HepG2 (cell line): ENCODE measurements around the gene POMP. TPM values are rescaled to one million over a fixed set of nuclear protein-coding genes. Genes with fewer than 3 reads are reported as not detected.

Source experiments
- ATAC-seq: fragments of 200-7000 bp; cut with Tn5 transposase; 3 replicates; pipeline ENCODE4 v1.9.1; 2020; ENCODE audit warnings: mild to moderate bottlenecking, moderate library complexity
- BruUV-seq: library from RNA; stranded (reverse); fragments of 400-500 nt; replicated peaks from 2 replicates; lab custom pipeline; 2021; lab: Mats Ljungman, UMichigan
- CTCF ChIA-PET: fragments of 300-600 bp; formaldehyde crosslinking; extraction: SDS; loops from one replicate; lab custom pipeline; 2021; ENCODE audit warnings: low total read pairs, inconsistent platforms, low intra/inter-chr PET ratio; lab: Yijun Ruan, JAX
- POLR2A ChIA-PET: fragments of 350-600 bp; sonication (Branson Sonifier 250); formaldehyde crosslinking; loops from one replicate; lab custom pipeline; 2020; ENCODE audit warnings: antibody characterized with exemption, inconsistent platforms; lab: Yijun Ruan, JAX
- DNase-seq: peaks from one replicate; pipeline ENCODE4 v3.0.0-alpha.2; 2015; ENCODE audit warnings: low spot score
- FAIRE-seq: peaks from 3 replicates; lab custom pipeline; 2011; peaks lifted over from hg19 to GRCh38; lab: Jason Lieb, UNC
- H2AFZ ChIP-seq: one replicate; pipeline ENCODE4 v1.6.1; 2011; ENCODE audit warnings: low read length, inconsistent platforms
- H3K27ac ChIP-seq: fragments of 300-600 bp; 3 replicates; pipeline ENCODE4 v1.8.0; 2011; ENCODE audit warnings: mixed run types, mild to moderate bottlenecking, mixed read lengths, low read length, inconsistent platforms; ENCODE audit not compliant: insufficient read depth; ENCODE audit errors: extremely low read length
- H3K27me3 ChIP-seq, 2 experiments: fragments of 200-600 bp in 1 of 2; 2 replicates in 1 of 2; 3 replicates in 1 of 2; pipeline versions ENCODE4 v1.6.0 to v1.8.0; 2011; ENCODE audit warnings: low read length in 2 of 2, mild to moderate bottlenecking in 2 of 2, moderate library complexity in 2 of 2, inconsistent platforms in 1 of 2; ENCODE audit not compliant: insufficient read depth in 2 of 2, control insufficient read depth in 1 of 2
- H3K36me3 ChIP-seq, 2 experiments: fragments of 200-600 bp in 1 of 2; replicated peaks in 1 of 2; 2 replicates in 1 of 2; 3 replicates in 1 of 2; pipeline versions ENCODE4 v1.5.1 to v1.8.0; 2011; ENCODE audit warnings: low read length in 2 of 2, inconsistent platforms in 1 of 2; ENCODE audit not compliant: insufficient read depth in 2 of 2, control insufficient read depth in 1 of 2
- H3K4me1 ChIP-seq: 2 replicates; pipeline ENCODE4 v1.5.1; 2012; ENCODE audit warnings: low read length, inconsistent platforms; ENCODE audit not compliant: insufficient read depth
- H3K4me2 ChIP-seq: 2 replicates; pipeline ENCODE4 v1.6.0; 2011; ENCODE audit warnings: low read depth, low read length, inconsistent platforms
- H3K4me3 ChIP-seq, 3 experiments: fragments of 200-600 bp in 1 of 3; sonication (generic), shearing (Covaris generic) in 1 of 3; replicated peaks in 1 of 3; 2 replicates each; pipeline ENCODE4 v1.5.1; 2011 to 2016; ENCODE audit warnings: low read length in 3 of 3, inconsistent platforms in 2 of 3, low read depth in 2 of 3, mild to moderate bottlenecking in 2 of 3, control low read depth in 1 of 3, mixed read lengths in 1 of 3; ENCODE audit not compliant: insufficient read depth in 1 of 3
- H3K79me2 ChIP-seq: one replicate; pipeline ENCODE4 v1.6.1; 2011; ENCODE audit warnings: low read length, inconsistent platforms; ENCODE audit not compliant: insufficient read depth
- H3K9ac ChIP-seq: 2 replicates; pipeline ENCODE4 v1.6.0; 2011; ENCODE audit warnings: mild to moderate bottlenecking, low read depth, low read length, inconsistent platforms; ENCODE audit not compliant: insufficient read depth
- H3K9me3 ChIP-seq: 2 replicates; pipeline ENCODE4 v1.5.1; 2012; ENCODE audit warnings: mild to moderate bottlenecking, low read length
- H4K20me1 ChIP-seq: 2 replicates; pipeline ENCODE4 v1.6.0; 2011; ENCODE audit warnings: inconsistent platforms, mild to moderate bottlenecking, low read length, moderate library complexity; ENCODE audit not compliant: insufficient read depth
- ATM ChIP-seq: fragments of 450-650 bp; IDR thresholded peaks from 2 replicates; pipeline ENCODE4 v1.7.1; 2017; ENCODE audit warnings: mild to moderate bottlenecking, borderline replicate concordance
- HINFP ChIP-seq: sonication (generic); formaldehyde crosslinking; IDR thresholded peaks from 2 replicates; pipeline ENCODE4 v1.4.0; 2020; ENCODE audit warnings: low read depth, mild to moderate bottlenecking, missing genetic modification reagents
- RBAK ChIP-seq: sonication (generic); formaldehyde crosslinking; IDR thresholded peaks from 2 replicates; pipeline ENCODE4 v1.5.1; 2020; ENCODE audit warnings: mild to moderate bottlenecking, missing genetic modification reagents
- SMC3 ChIP-seq: IDR thresholded peaks from 2 replicates; pipeline ENCODE4 v1.6.1; 2011; ENCODE audit warnings: low read length, improper control_type of control experiment
- ZNF800 ChIP-seq: sonication (generic); formaldehyde crosslinking; IDR thresholded peaks from 2 replicates; pipeline ENCODE4 v1.4.0; 2020; ENCODE audit warnings: missing genetic modification reagents
- WGBS: methylation state at CpG from one replicate; pipeline ENCODE4 v1.1.6; 2017; ENCODE audit warnings: low lambda C conversion rate; 5-methylcytosine and 5-hydroxymethylcytosine counted together
- in situ Hi-C: cut with HindIII; loops from 2 replicates; pipeline ENCODE4 v1.10.0; 2017; ENCODE audit warnings: low pct_unique_long_range_greater_than_20kb; ENCODE audit not compliant: extremely low pct_ligation_motif_present
- intact Hi-C: fragments of 100-400 bp; cut with micrococcal nuclease; formaldehyde crosslinking; loops from one replicate; pipeline ENCODE4 v1.10.0; 2022; ENCODE audit not compliant: unreplicated experiment
- polyA plus RNA-seq, 8 experiments: library from polyadenylated mRNA; depleted of rRNA in 3 of 8; stranded (reverse) in 7 of 8; unstranded in 1 of 8; fragments of >200 nt; fragmentation: Illumina TruSeq in 4 of 8; extraction: Trizol in 4 of 8; gene quantifications; 2 replicates each; pipeline versions ENCODE4 v1.2.1 to v1.2.3, GENCODE V29; 2011 to 2016; ENCODE audit warnings: low read depth in 4 of 8, missing spikeins in 1 of 8, mixed read lengths in 1 of 8; ENCODE audit not compliant: insufficient read depth in 1 of 8
- total RNA-seq, 5 experiments: library from RNA; depleted of rRNA; stranded (reverse); fragments of >200 nt; fragmentation: Illumina TruSeq; extraction: Trizol; gene quantifications; 2 replicates each; pipeline ENCODE4 v1.2.3, GENCODE V29; 2016; ENCODE audit warnings: low read depth in 1 of 5
- TF ChIP-seq, protein P1 (sequence below): sonication (generic); formaldehyde crosslinking; IDR thresholded peaks from 2 replicates; pipeline ENCODE4 v1.4.0; 2020; ENCODE audit warnings: mild to moderate bottlenecking, missing genetic modification reagents

The POMP gene
- total and polyA plus RNA-seq, 2 of the 13 experiments (the other 11 are each of a cell fraction or from before 2014, with no cell fraction given) = 30.6 to 118 TPM

DNA sequence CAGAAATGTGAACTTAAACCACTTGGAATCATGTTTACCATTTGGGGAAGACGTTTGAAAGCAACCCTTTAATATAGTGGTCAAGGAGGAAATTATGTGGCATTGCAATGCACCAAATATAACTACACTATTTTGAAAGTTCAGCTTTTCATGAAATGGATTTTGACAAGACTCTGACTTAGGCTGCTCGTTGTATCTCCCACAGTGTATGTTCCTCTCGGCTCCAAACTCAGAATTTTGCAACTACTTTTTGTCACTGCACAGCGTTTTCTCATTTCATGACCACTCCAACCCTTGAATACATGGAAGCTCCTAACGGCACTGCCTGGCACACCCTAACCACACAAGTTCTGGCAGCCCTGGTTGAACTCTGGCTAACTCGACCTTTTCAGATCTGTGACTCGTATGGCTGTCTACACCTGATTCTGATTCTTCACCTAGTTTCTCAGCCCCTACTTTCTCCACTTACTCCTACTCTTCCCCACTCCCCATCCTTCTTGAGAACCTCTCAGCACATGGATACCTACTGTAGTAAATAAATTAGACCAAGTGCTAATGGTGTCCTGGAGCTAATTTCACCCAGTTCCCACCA is 7.0 kb upstream of the POMP start:
- no peak overlapping the region for H3K4me2 ChIP-seq
- H3K9me3 ChIP-seq = no peaks in the 10 kb centered on the region
- H3K27me3 ChIP-seq = no peaks in the 10 kb centered on the region
- no TSS peak for BruUV-seq
- no peaks in the 10 kb centered on the region for H4K20me1 ChIP-seq
- H3K9ac ChIP-seq = no peak overlapping the region
- in situ Hi-C loops = no loop called here
- H3K79me2 ChIP-seq = peaks cover 4% of the 10 kb centered on the region
- ChIA-PET POLR2A (no interaction called here), CTCF (no interaction called here)
- FAIRE-seq = no peak
- ATAC-seq = no peak
- intact Hi-C loops = no loop called here
- 75% methylated on average over 7 of the region's 7 CpGs for WGBS
- H2AFZ ChIP-seq = no peak overlapping the region
- H3K27ac ChIP-seq = no peak overlapping the region
- H3K4me1 ChIP-seq = peaks cover 16% of the 10 kb centered on the region
- DNase-seq = no peak
- no peaks in the 10 kb centered on the region for H3K36me3 ChIP-seq
- TF ChIP-seq ATM (no peak), RBAK (CRISPR knock-in tag) (no peak), ZNF800 (CRISPR knock-in tag) (no peak), HINFP (no peak), SMC3 (no peak)
- TF ChIP-seq, protein P1, sequence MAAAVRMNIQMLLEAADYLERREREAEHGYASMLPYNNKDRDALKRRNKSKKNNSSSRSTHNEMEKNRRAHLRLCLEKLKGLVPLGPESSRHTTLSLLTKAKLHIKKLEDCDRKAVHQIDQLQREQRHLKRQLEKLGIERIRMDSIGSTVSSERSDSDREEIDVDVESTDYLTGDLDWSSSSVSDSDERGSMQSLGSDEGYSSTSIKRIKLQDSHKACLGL (CRISPR knock-in tag) = no peak
- no peak overlapping the region for H3K4me3 ChIP-seq
